Measurements from ENCODE around the gene B4GALT4.
"Not testable (repeated sequence)": the region's sequence is repeated elsewhere in the genome, so short reads cannot be mapped to it uniquely, and the experiment has no call there.

GRCh38 chr3:119164745-119165144 is 75.9 kb downstream of the B4GALT4 start:
- not testable (repeated sequence) for TF ChIP-seq BHLHE40 (IDR thresholded peaks at IDR 0.05; ENCODE audit: low read depth, low read length); CTCF (conservative IDR thresholded peaks at IDR 0.05; ENCODE audit: low read depth, low read length); RAD21 (IDR thresholded peaks at IDR 0.05; ENCODE audit: low read length); NFE2L2 (IDR thresholded peaks at IDR 0.05; ENCODE audit: low read depth, low read length); POLR2A (IDR thresholded peaks at IDR 0.05; ENCODE audit: low read depth, low read length); CHD1 (IDR thresholded peaks at IDR 0.05; ENCODE audit: low read depth, low read length); MAZ (IDR thresholded peaks at IDR 0.05; ENCODE audit: borderline replicate concordance, low read depth, low read length); SMC3 (IDR thresholded peaks at IDR 0.05; ENCODE audit: low read depth, low read length); MXI1 (IDR thresholded peaks at IDR 0.05; ENCODE audit: borderline replicate concordance, low read depth, low read length); ELK1 (IDR thresholded peaks at IDR 0.05; ENCODE audit: borderline replicate concordance, low read depth, low read length); MAFK (IDR thresholded peaks at IDR 0.05; ENCODE audit: low read depth, low read length); USF2 (IDR thresholded peaks at IDR 0.05; ENCODE audit: low read depth, low read length)
